Heart left ventricle (tissue), 16 donors: ENCODE measurements around the gene RIC3. TPM values are rescaled to one million over a fixed set of nuclear protein-coding genes. Genes with fewer than 3 reads are reported as not detected.

Experiments used
- ATAC-seq, 4 donors: fragments of 200-7000 bp; cut with Tn5 transposase; one replicate each; pipeline ENCODE4 v1.9.1; 2020 to 2022; ENCODE audit warnings: moderate library complexity in 4 of 4, mild to moderate bottlenecking in 3 of 4, moderate number of reproducible peaks in 1 of 4
- DNase-seq, 5 donors: peaks; one replicate each; pipeline ENCODE4 v3.0.0-alpha.2; 2020
- H3K27ac ChIP-seq, 12 donors: fragments of 200-600 bp; sonication (generic) in 4 of 12; one replicate each; pipeline versions ENCODE4 v1.5.0 to v1.8.0; 2016 to 2022; ENCODE audit warnings: mild to moderate bottlenecking in 2 of 12
- H3K27me3 ChIP-seq, 9 donors: fragments of 200-600 bp; sonication (generic) in 2 of 9; one replicate each; pipeline versions ENCODE4 v1.5.1 to v1.8.0; 2016 to 2022; ENCODE audit warnings: mild to moderate bottlenecking in 3 of 9
- H3K36me3 ChIP-seq, 9 donors: fragments of 200-600 bp; sonication (generic) in 2 of 9; one replicate each; pipeline versions ENCODE4 v1.5.0 to v1.8.0; 2018 to 2022; ENCODE audit warnings: mild to moderate bottlenecking in 2 of 9
- H3K4me1 ChIP-seq, 12 donors: fragments of 200-600 bp; sonication (generic) in 4 of 12; one replicate each; pipeline versions ENCODE4 v1.5.0 to v1.8.0; 2016 to 2022; ENCODE audit warnings: mild to moderate bottlenecking in 3 of 12
- H3K4me3 ChIP-seq, 12 donors: fragments of 200-600 bp; sonication (generic) in 4 of 12; one replicate each; pipeline versions ENCODE4 v1.5.0 to v1.8.0; 2017 to 2022; ENCODE audit warnings: mild to moderate bottlenecking in 9 of 12, moderate library complexity in 4 of 12
- H3K9me3 ChIP-seq, 12 donors: fragments of 200-600 bp; sonication (generic) in 4 of 12; one replicate each; pipeline versions ENCODE4 v1.5.0 to v1.8.0; 2016 to 2022; ENCODE audit warnings: mild to moderate bottlenecking in 1 of 12
- POLR2A ChIP-seq, 2 donors: fragments of 450-650 bp; IDR thresholded peaks; one replicate each; pipeline ENCODE4 v1.6.1; 2017; ENCODE audit warnings: antibody characterized with exemption in 2 of 2, mild to moderate bottlenecking in 2 of 2, moderate library complexity in 2 of 2
- WGBS, 4 donors: extraction: QIAGEN DNeasy Blood & Tissue Kit in 2 of 4; methylation state at CpG; one replicate each; pipeline versions ENCODE4 v1.1.5 to v1.1.7; 2013 to 2018; 5-methylcytosine and 5-hydroxymethylcytosine counted together
- intact Hi-C, 10 donors: fragments of 100-400 bp; cut with DNase I; formaldehyde crosslinking; loops; one replicate each; pipeline versions ENCODE4 v1.11.1 to v1.14.2; 2022
- polyA plus RNA-seq, 2 donors: library from polyadenylated mRNA; stranded (reverse); fragments of 200-250 nt; gene quantifications; one replicate each; pipeline ENCODE4 v1.2.3, GENCODE V29; 2013
- total RNA-seq, 9 donors: library from RNA; depleted of rRNA in 2 of 9; stranded (reverse); fragments of >200 nt in 2 of 9; fragmentation: NEBNext Ultra II Directional in 3 of 9; extraction: Animal tissue kit (Norgen Biotek cat#: 25700) in 3 of 9; gene quantifications; one replicate each; pipeline versions ENCODE4 v1.1.0 to v1.2.4, GENCODE V29; 2016 to 2023
- TF ChIP-seq, protein P1 (sequence below), 12 donors: fragments of 200-600 bp; sonication (generic) in 4 of 12; IDR thresholded peaks; one replicate each; pipeline versions ENCODE4 v1.5.0 to v1.8.0; 2018 to 2022; ENCODE audit warnings: antibody characterized with exemption in 12 of 12, mild to moderate bottlenecking in 5 of 12
- donor health status: ischemic (EF 13 %, LVEDD 7.1; RV severe dilation, severe dysfunction).
- donor health status: healthy with polysubstance abuse.
- donor health status: DM: no; HTN: yes; CAD: no.
- donor health status: DM: no; HTN: no; CAD: no.
- donor health status: ischemic (EF 25% LVEDD 6.9; RV normal size, moderate dysfunction).
- donor health status: ischemic (EF 25% LVEDD 5.7; RV mildly dilated, moderate dysfunction).
- donor health status: healthy.
- donor health status: DM: yes; HTN: yes; CAD: no.
- donor health status: ischemic (EF 35%, LVEDD 5.7; RV mildly dilated, moderate dysfunction).
- donor health status: nonischemic (EF 11% LVEDD 7.7; RV severe dilation, severe dysfunction).
- donor health status: DM: yes; HTN: yes; CAD: no.
- donor health status: PGD.
- donor health status: ischemic (EF 29% LVEDD 5.4; RV normal size, mild dysfunction).
- donor health status: nonischemic (EF 23%, LVEDD 6.1; RV moderate dilation, normal function).

Gene RIC3
- total and polyA plus RNA-seq, 11 donors, result 3.1 to 16.3 (median 10.0) TPM

- H3K27me3 ChIP-seq, result no peaks in the 10 kb centered on the region
- WGBS, 4 donors, result 45 to 58% (median 56%) methylated on average over 3 of the region's 3 CpGs
- H3K36me3 ChIP-seq, result no peaks in the 10 kb centered on the region
- H3K4me1 ChIP-seq, result peaks cover 0 to 16% (median 0%) of the 10 kb centered on the region in 12 donors
- ATAC-seq (peak in 3 of 4 donors; percentile 50 to 83 (median 73)), DNase-seq (no peak)
- H3K27ac ChIP-seq, result peak overlapping the region in 8 of 12 donors; percentile 3 to 40 (median 36)
- no peaks in the 10 kb centered on the region for H3K9me3 ChIP-seq
- intact Hi-C loops, result no loop called here
- H3K4me3 ChIP-seq, result no peak overlapping the region
- TF ChIP-seq POLR2A (IDR thresholded peaks at IDR 0.05), result no peak
- TF ChIP-seq, protein P1, sequence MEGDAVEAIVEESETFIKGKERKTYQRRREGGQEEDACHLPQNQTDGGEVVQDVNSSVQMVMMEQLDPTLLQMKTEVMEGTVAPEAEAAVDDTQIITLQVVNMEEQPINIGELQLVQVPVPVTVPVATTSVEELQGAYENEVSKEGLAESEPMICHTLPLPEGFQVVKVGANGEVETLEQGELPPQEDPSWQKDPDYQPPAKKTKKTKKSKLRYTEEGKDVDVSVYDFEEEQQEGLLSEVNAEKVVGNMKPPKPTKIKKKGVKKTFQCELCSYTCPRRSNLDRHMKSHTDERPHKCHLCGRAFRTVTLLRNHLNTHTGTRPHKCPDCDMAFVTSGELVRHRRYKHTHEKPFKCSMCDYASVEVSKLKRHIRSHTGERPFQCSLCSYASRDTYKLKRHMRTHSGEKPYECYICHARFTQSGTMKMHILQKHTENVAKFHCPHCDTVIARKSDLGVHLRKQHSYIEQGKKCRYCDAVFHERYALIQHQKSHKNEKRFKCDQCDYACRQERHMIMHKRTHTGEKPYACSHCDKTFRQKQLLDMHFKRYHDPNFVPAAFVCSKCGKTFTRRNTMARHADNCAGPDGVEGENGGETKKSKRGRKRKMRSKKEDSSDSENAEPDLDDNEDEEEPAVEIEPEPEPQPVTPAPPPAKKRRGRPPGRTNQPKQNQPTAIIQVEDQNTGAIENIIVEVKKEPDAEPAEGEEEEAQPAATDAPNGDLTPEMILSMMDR (IDR thresholded peaks at IDR 0.05), result no peak
Observed at GRCh38 chr11:8156877-8157276, 11.9 kb downstream of the RIC3 start.

DNA sequence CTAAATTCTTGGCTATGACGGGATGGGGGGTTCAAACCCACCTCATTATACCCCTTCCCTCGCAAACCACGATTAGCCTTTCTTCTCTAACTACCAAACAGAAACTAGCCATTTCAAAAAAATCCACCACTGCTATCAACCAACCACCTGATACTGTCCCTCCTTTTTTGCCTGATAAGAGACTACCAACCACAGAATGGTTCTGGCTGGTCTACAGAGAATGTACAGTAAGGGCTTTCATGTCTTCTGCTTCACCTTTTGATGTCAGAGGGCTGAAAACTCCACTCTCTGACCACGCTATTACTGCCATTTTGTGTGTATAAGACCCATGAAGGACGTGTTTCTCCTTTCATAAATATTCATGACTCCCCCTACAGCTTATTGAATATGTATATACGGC, 19.1 kb downstream of the RIC3 start:
- no peaks in the 10 kb centered on the region for H3K27me3 ChIP-seq
- WGBS, 4 donors, result 84 to 87% (median 84%) methylated on average over 6 of the region's 6 CpGs
- TF ChIP-seq, protein P1 (IDR thresholded peaks at IDR 0.05), result no peak
- ATAC-seq, result no peak
- DNase-seq, result no peak
- H3K36me3 ChIP-seq, result no peaks in the 10 kb centered on the region
- H3K4me3 ChIP-seq, result no peak overlapping the region
- no peak overlapping the region for H3K27ac ChIP-seq
- intact Hi-C loops, result no loop called here
- no peaks in the 10 kb centered on the region for H3K9me3 ChIP-seq
- H3K4me1 ChIP-seq, result peaks cover 0 to 3% (median 0%) of the 10 kb centered on the region in 12 donors

DNA sequence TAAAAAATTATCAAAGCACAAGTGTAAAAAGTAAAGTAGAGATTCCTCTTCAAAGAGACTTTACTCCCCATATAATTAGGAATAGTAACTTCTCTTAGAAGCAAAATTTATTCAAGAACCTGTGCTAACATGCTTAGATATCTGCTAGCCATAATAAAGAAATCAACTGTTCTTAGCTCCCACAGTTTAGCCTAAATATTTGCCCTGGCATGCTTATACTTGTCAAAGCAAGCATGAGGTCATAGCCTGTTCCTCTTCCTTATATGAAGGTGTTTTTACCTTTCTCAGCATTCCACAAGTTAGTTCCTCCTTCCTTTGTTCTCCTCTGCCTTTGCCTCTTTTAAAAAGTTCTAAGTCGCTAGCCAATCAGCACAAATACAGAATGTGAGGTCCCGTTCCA, 30.3 kb downstream of the RIC3 start:
- H3K4me1 ChIP-seq, result no peaks in the 10 kb centered on the region
- WGBS, 4 donors, result 88 to 98% (median 92%) methylated on average over 2 of the region's 2 CpGs
- DNase-seq (no peak), ATAC-seq (no peak)
- intact Hi-C loops, result no loop called here
- H3K4me3 ChIP-seq, result no peak overlapping the region
- H3K27ac ChIP-seq, result no peak overlapping the region
- H3K9me3 ChIP-seq, result no peaks in the 10 kb centered on the region
- no peak for TF ChIP-seq POLR2A (IDR thresholded peaks at IDR 0.05)
- TF ChIP-seq, protein P1 (IDR thresholded peaks at IDR 0.05), result no peak
- H3K36me3 ChIP-seq, result no peaks in the 10 kb centered on the region
- H3K27me3 ChIP-seq, result no peaks in the 10 kb centered on the region

GRCh38 chr11:8127447-8127846, 41.4 kb downstream of the RIC3 start:
- no peaks in the 10 kb centered on the region for H3K9me3 ChIP-seq
- TF ChIP-seq, protein P1 (IDR thresholded peaks at IDR 0.05), result no peak
- TF ChIP-seq POLR2A (IDR thresholded peaks at IDR 0.05), result no peak
- H3K4me1 ChIP-seq, result no peaks in the 10 kb centered on the region
- H3K27me3 ChIP-seq, result no peaks in the 10 kb centered on the region
- WGBS, 4 donors, result 75 to 76% (median 76%) methylated on average over 2 of the region's 2 CpGs
- intact Hi-C loops, result no loop called here
- H3K36me3 ChIP-seq, result no peaks in the 10 kb centered on the region
- DNase-seq (no peak), ATAC-seq (no peak)
- H3K27ac ChIP-seq, result no peak overlapping the region
- H3K4me3 ChIP-seq, result no peak overlapping the region
